ENCODE results near the gene DCST1.

The DCST1 gene

DNA sequence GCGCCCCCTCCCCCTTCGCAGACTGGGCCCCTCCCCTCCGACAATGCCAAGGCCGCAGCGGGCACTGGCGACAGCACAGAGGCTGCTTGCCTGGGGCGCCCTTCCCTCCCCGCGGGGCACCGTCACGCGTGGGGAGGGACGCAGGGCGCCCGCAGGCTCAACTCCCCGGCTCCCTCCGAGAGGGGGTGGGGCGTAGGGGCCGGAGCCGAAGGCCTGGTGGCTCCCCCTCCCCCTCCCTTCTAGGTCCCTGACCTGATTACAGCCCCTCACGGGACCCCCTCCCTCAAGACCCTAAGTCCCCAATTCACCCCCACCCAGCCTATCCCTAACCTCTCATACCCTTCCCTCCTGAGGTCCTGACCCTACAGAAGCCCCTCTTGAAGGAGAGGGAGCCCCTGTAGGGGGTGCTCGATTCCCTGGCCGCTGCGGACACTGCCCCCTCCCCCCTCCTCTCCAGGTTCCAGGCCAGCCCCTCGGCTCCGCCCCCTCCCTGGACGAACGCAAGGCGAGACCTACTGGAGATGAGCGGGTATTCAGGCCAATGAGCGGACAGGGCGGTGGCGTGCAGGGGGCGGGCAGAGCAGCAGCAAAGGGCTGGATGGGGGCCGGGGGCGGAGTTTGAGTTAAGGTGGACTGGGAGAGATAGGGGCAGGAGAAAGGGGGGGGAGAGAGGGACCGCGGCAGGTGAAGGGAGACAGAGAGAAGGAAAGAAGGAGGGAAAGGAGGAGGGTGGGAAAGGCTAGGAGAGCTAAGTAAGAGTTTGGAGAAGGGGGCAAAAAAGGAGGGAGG, 31.8 kb upstream of the DCST1 start:
- peak; percentile 98 for DNase-seq (ENCODE audit: low read depth)

DNA sequence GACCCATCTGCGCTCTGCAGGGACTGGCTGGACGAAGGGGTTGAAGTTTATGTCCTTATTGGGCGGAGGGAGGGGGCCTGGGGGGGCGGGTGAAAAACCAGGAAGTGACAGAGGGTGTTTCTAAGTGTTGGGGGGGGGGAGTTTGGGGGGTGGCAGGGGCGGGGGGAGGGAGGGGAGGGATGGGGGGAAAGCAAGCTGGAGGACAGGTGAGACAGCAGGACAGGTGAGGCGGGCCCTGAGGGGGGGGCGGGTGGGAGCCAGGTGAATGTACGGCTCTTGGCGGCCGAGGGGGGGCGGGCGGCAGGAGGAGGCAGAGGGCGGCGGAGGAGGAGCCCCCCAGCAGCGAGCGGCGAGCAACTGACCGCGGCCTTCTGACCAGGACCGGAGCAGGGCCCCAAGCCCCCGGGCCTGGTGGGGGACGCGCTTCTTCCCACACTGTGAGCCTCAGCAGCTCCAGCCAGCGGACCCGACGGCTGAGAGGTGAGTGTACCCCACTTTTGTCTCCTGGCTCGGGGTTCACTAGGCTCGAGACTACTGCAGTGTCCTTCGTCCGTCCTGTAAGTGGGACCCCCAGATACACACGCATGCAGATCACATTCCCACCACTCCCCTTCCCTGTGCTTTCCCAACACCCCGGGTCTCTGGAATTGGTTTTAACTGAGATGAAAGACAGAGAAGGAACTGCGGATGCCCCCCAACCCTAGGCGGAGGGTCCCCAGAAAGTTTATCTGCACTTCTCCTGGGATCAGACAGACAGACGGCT, 31.0 kb upstream of the DCST1 start, which contains the start of gene ZBTB7B:
TSS of gene ZBTB7B (plus strand) at position 339 of the 763 bp plus-strand sequence. CDS start 11,859 bp downstream, outside the sequence.
- peak; percentile 25 for DNase-seq (ENCODE audit: low read depth)

DNA sequence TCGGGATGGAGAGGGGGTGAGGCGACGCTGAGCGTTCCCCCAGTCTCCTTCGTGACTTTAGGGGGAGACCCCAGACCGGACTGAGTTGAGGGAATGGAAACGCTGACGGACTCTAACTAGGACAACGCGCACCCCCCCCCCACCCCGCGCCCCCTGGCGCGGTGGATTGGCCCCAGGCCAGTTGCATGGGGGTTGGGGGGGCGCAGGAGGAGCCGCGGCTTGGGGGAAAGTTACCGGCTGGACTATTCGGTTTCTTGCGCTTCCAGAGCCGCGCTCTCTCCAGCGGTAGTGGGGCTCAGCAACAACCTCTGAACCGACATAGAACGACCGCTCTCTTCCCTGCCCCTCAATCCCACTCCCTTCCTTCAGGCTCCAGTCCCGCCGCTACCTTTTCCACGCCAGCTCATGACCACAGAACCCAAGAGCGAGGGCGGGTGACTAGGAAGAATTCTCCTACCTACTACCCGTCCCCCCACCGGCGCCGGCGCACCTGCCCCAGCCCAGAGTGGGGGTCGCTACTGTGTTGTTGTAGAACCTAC, 30.3 kb upstream of the DCST1 start:
- no peak for DNase-seq (ENCODE audit: low read depth)

- no peak for DNase-seq (ENCODE audit: low read depth)
Measured at GRCh38 chr1:155003766-155004351, 29.8 kb upstream of the DCST1 start.

DNA sequence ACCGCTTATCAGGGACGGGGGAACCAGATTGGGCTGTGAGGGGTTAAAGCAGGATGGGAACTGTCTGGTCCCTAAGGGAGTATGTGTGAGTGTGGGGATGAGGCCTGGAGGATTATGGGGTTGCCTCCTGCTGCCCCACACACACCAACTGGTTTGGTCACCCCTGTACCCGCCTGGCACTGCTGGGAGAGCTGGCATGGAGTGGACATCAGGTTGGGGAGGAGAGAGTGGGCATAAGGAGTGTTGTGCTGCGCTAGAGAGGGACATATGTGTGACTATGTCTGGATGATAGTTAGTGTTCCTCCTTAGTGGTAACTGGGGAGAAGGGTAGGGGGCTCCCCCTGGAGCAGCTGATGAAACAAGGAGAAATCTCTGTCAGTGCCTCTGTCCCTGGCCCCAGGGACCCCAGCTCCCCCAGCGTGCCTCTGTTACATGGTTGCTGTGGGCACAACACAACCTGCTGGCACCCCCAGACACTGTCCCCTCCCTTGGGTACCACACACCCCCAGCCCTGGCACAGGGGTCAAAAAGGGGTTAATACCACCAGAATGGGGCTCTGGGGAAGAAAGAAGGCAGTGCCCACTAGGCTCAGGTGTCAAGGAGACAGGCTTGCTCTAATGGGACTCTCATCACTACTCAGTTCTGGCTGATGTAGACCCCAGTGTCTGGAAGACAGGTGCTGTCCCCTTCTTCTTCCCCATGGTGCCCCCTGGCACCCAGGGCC, 29.1 kb upstream of the DCST1 start:
- no peak for DNase-seq (ENCODE audit: low read depth)

- no peak for DNase-seq (ENCODE audit: low read depth)
Measured at GRCh38 chr1:155005076-155006011, 28.3 kb upstream of the DCST1 start.

DNA sequence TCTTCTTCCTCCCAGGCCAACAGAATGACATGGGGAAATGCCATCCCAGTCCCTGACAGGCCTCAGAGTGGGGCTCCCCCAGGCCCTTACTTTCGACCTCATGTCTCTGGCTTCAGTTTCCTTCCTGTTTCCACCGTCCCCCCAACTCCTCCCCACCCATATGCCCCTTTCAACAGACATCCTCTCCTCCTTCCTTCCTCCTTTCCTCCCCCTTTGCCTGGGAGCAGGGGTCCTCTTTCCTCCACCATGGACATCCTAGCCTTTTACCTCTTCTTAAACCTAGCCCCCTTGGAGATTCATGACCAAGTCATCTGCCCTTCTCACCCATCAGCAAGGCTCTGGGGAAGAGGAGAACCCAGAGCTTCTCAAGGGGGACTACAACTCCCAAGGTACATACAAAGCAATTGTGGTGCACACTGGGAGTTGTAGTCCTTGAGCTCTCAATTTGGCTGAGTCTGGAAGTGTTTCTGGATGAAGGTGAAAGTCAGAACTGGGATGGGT, 27.0 kb upstream of the DCST1 start:
- no peak for DNase-seq (ENCODE audit: low read depth)

DNA sequence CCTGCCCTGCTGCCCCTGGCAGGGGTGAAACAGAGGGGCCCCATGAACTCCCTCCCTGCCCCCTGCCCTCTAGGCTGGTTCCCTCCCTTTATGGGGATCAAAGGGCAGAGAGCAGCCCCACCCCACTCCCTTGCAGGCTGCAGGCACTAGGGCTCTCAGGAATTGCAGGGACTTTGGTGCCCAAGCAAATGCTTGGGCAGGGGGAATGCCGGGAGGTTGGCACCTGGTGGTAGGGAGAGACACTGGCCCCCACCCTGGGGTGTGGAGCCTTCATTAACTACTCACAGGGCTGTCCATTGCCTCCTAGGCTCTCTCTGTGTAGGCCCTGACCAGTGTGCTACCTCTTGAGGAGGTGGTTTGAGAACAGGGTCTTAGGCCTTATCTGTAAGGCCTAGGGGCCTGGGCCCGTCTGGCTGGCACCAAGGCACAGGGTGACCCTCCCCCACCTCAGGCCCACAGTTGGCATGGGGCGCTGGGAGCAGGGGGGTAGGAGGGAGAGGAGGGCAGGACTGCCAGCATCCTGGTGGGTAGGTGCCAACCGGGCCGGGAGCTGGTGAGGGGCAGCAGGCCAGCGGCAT, 26.3 kb upstream of the DCST1 start:
- no peak for DNase-seq (ENCODE audit: low read depth)

DNA sequence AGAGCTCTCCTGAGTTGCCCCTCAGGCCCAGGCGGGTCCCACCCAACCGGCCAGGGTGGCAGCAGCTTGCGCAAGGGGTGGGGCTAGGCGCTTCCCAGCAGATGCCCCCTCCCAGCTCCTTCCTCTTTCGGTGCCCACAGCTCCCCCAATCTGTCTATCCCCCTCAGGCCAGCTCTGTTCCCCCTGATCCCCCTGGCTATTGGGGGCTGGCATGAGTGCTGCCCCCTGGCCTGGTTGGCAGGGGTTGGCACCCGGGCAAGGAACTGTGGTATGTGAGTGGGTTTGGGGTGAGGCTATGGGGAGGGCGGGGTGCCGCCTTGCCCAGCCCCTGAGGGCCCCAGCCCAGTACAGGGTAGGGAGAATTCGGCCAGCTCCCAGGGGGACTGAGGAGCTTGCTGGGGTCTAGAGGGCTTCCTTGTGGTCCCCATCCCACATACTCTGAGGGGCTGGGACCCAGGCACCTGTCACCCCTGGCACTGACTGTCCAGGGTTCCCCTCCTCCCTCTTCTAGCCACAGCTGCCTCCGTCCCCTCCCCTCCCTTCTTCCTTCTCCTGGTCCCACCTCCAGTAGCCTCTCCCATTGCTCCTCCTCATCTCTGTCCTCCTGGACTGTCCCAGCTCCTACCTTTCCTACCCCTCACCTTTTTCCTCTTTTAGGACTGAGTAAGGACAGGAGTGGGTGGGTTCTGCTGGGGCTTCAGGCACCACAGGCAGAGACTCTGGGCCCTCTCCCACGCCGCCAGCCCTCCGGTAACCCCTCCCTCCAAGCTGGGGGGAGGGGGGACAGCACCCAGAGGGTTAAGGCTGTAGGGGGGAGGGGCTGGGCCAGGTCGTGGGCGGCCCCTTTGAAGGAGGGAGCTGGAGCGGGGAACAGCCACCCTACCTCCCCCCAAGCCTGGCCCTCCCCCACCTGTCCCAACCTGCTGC, 25.3 kb upstream of the DCST1 start:
- DNase-seq (ENCODE audit: low read depth): no peak

DNA sequence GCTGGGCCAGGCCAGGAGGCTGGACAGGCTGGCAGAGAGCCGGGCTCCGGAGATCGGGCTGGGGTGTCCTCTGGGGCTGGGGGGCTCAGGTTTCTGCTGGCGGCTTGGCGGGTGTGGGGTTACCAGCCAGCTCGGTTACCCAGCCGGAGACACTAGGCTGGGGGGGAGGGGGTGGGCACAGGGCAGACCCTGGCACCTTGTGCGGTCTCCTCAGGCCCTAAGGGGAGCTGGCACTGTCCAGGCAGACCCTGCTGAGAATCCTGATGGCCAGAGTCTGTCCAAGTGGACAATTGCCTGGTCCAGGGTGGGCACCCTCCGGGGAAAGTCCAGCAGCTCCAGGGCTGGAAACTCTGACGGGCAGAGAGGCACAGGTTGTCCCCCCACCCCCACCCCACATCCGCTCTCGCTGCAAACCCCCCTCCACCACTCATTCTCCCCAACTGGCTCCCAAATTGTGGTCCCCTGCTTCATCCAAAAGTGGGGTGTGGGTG, 24.4 kb upstream of the DCST1 start:
- DNase-seq (ENCODE audit: low read depth): no peak

DNA sequence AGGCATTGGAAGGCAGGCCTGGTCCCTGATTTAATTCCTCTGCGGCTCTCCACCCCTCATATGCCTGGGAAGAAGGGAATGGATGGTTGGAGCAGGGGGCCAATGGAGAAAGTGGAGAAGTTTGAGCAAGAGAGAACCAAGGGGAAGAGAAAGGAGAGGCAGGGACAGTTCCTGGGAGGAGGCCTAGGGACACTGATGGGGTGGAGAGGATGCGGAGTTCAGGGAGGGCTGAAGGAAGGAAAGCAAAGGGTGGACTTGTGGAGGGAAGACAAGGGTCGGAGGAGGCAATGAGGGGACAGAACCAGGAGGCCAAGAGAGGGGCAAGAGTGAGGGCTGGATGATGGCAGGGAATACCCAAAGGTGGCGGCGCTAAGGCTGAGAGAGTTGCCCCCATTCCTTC, 23.9 kb upstream of the DCST1 start:
- no peak for DNase-seq (ENCODE audit: low read depth)

GRCh38 chr1:155010211-155010918, 23.3 kb upstream of the DCST1 start:
- DNase-seq (ENCODE audit: low read depth): no peak

- DNase-seq (ENCODE audit: low read depth): no peak
Measured at GRCh38 chr1:155011004-155011416, 22.6 kb upstream of the DCST1 start.

DNA sequence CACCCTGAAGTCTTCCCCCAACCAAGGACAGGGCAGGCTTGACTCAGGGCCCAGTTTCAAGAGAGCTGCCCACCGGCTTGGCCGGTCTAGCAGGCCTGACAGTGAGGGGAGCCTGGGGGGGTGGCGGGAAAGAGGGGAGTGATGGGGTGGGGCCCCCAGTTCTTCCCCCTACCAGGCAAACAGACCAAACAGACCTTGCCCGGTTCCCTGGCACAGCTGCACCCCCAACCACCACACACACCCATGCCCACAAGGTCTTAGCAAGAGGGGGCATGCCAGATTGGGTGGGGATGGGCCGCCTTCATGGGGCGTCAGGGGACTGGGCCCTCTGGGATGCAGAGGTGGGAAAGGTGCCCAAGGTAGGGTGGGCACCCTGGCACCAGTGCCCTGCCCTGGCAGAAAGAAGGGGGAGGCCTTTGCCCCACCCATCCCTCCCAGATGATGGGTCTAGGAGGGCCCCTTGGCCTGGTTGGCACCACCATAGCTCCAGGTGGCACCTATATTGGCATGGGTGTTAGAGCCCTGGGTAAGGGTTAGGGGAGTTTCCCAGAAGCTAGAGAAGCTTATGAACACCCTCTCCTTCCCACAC, 22.1 kb upstream of the DCST1 start:
- no peak for DNase-seq (ENCODE audit: low read depth)

DNA sequence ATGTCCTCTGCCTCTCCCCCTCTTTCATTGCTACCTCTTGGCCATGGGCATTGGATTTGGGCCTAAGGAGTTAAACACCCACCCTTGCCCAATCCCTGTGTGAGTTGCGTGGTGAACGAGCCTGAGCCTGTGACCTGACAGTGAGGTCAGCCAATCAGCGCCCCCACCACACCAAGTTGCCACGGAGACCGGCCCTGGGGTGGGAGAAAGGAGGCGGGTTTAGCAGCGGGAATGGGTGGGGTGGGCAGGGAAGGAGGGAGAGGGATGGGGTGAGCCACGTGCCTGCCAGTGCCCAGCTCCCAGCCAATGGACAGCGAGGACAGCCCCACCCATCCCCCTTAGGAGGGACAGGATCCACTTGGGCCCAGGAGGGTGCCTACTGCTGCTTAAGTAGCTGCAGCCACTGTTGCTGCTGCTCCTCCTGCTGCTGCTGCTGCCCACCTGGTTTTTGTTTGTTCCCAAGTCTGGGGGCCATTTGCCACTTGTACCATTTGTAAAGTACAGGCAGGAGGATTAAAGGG, 21.5 kb upstream of the DCST1 start:
- no peak for DNase-seq (ENCODE audit: low read depth)

- DNase-seq (ENCODE audit: low read depth): no peak
Measured at GRCh38 chr1:155012776-155013602, 20.6 kb upstream of the DCST1 start.

- peak; percentile 48 for DNase-seq (ENCODE audit: low read depth)
Measured at GRCh38 chr1:155013632-155014031, 20.0 kb upstream of the DCST1 start.

Measured in T-helper 22 cell (primary cell).